ENCODE results near the gene NTN1.
"Not testable (repeated sequence)": the region's sequence is repeated elsewhere in the genome, so short reads cannot be mapped to it uniquely, and the experiment has no call there.

NTN1 gene

DNA sequence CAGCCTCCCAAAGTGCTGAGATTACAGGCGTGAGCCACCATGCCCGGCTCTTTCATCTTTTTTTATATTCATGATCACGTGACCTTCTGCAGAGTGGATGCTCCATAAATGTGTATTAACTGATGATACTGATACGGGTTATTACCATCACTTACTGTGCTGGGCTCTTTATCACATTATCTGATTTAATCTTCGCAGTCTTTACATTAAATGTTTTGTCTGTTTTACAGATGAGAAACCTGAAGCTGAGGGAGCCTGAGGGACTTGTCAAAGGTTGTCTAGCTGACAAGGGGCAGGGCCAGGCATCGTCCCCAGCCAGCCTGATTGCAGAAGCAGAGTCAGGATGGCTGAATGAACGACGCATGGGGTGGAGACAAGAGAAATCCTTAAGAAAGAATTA, 104.4 kb downstream of the NTN1 start:
- no peak for DNase-seq

DNA sequence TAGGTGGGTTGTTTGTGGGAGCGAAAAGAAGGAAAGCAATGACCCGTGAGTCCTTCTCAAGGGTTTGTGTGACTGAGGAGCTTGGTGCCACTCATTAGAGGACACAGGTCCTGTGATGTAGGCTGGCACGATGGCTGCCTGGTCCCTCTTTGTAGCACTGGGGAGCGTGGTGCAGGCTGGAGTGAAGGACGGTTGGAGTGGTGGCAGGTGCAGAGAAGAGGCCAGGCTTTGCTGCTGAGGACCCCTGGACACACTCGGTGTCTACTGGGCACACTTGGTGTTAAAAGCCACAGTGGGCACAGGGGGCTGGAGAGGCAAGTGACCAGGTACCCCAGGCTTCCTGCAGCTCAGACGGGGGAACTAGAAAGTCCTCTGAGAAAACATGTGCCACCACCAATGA, 106.0 kb downstream of the NTN1 start:
- DNase-seq: no peak

DNA sequence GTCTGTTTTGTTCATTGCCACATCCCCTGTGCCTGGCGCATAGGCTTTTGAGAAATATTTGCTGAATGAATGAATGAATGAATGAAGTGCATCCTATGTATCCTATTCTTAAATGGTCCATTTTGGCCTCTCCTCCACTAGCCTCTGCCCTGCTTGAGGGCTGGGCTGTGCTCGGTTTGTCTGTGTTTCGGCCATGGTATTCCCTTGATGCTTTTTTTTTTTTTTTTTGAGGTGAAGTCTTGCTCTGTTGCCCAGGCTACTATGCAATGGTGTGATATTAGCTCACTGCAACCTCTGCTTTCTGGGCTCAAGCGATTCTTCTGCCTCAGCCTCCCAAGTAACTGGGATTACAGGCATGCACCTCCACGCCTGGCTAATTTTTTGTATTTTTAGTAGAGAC, 110.1 kb downstream of the NTN1 start:
- DNase-seq: no peak

DNA sequence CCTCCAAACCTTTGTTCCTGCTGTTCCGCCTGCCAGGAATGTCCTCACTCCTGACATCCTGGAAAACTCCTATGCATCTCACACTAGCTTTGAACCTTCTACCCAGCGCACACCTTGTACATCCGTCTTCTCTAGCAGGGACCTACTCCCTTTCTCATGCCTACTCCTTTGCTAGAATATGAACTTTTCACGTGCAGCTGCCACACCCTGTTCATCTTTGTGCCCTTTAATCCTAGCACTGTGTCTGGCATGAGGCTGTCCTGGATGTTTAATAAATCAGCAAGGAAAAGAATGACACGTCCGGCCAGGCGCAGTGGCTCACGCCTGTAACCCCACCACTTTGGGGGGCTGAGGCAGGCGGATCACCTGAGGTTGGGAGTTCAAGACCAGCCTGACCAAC, 111.0 kb downstream of the NTN1 start:
- DNase-seq: no peak

DNA sequence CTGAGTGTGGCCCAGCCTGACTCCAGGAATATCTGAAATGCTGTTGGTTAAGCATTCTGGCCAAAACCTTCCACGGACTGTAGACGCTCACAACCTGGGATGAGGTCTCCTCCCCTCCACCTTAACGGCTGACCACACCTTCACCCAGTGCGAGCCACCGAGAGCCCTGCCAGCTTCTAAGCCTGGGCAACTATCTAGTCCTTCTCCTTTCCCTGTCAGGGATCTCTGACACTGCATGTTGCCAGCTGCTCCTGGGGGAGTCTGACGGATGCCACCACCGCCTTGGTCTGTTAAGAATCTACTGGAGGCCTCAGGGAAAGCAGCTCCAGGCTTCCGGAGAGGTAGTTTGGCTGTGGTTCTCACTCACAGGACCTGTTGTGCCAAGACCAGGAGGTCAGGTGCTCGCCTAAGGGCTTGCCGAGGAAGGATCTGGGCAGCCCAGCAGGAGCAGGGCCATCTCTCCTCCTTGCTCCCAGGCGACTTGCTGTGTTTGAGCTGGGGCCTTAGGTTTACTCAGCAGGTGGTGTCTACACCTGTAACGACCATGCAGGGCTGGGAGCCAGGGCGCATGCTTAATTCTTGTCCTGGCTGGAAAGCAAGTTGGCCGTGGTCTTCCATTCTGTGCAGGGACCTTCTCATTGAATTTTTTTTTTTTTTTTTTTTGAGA, 111.8 kb downstream of the NTN1 start:
- DNase-seq: no peak

DNA sequence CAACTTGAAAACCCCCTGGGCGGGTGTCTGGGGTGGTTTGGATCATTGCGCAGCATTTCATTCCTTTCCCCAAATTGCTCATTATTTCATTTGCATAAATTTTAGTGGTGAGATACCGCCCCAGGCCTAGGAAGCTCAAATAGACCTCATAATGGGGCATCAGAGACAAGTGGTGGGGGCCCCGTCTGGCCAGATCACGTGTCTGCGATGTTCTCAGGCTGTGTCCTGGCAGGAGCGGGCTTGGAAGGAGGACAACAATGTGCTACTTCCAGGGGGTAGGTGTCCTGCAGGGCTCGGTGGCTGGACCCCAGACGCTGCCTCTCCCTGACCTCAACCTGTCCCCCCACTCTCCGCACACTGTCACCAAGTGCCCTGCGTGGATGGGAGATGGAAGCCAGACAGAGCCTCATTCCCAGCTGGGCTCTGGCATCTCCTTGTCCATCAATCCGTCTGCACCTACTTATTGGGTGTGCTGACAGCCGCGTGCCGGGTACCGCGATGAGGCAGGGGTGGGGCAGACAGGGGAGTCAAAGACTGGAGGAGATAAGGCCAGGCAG, 116.9 kb downstream of the NTN1 start:
- DNase-seq: no peak

DNA sequence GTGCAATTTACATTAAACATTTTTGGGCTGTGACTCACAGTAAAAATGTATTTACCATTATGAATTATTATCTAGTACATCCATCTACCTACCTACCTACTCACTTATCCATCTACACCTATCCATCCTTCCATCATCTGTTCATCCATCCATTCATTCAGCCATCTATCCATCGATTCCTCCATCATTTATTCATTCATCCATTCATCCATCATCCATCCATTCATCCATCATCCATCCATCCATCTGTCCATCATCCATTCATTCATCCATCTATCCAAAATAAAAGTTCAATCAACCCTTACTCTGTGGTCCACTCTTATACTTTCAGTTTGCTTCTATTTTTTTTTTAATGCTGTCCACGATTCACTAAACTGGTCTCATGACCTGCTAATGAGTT, 118.4 kb downstream of the NTN1 start:
- DNase-seq: no peak

DNA sequence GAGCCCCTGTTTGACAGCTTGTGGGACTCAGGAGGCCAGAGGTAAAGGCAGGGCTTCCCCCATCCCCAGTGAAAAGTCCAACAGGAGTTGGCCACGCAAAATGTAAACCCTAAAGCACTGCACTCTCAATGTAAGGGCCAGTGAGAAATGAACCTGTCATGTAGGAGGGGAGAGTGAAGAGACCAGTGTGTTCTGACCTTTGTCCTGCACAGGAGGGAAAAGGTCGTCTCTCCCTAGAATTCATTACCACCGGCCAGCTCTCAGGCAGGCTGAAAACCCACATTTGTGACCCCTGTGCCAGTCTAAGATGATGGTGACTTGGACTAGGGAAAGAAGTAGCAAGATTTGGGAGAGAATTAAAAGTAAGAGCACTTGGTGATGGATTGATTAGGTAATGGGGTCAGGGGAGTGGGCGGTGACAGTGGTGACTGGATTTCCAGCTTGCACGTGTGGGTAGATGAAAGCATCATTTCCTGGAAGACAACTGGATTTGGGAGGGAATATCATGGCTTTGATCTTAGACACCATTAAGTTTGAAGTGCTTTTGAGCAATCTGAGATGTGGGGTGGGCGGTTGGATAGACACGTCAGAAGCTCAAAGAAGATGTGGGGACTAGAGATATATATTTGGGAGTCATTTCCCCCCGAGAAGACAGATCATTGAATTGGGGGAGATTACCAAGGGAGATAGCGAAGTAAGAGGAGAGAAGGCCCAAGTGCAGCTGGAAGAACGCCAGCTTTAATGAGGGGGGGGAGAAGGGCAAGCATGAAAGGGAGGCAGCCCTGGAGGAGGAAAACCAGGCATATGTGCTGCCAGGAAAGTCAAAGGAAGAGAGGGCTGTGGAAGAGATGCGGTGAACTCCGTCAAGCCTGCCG, 119.5 kb downstream of the NTN1 start:
- DNase-seq: no peak

DNA sequence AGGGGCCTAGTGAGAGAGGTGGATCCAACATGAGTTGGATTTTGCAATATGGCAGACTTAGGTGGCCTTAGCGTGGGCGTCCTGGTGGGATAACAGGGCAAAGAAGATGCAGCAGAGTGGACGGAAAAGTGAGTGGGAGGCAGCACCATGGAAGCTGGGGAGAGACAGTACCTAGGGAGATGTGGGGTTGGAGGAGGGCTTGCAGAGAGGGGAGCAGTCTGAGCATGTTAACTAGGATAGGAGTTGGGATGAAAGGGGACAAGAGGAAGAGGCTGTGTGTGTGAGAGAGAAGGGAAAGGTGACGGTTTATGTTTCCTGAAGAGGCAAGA, 120.1 kb downstream of the NTN1 start:
- DNase-seq: no peak

DNA sequence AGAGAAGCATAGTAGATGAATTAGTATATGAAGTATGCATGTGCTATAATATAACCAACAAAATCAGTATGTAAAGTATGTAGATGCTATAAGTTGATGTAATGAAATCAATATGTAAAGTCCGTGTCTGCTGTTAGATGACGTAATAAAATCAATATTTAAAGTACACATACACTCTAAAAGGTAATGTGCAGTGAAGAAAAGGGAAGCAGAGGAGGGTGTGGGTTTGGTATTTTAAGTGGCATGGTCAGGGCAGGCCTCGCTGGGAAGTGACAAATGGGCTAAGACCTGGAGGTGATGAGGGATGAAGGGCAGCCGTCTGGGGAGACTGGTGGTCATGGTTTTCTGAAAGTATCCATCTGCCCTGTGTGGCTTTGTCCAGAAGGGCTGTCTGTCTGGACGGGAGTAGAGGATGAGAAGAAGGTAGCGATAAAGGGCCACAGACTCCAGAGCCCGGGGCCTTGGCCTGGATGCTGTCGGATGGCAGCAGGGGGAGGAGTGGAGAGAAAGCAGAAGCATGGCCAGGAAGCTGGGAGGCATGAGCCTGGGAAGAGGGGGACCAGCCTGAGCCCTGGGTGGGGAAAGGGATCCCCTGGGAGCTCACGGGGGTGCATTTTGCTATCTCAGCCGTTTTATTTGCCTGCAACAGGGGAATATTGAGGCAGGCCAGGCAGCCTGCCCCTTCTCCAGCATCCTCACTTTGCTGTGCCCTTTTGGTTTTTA, 121.6 kb downstream of the NTN1 start:
- DNase-seq: no peak

DNA sequence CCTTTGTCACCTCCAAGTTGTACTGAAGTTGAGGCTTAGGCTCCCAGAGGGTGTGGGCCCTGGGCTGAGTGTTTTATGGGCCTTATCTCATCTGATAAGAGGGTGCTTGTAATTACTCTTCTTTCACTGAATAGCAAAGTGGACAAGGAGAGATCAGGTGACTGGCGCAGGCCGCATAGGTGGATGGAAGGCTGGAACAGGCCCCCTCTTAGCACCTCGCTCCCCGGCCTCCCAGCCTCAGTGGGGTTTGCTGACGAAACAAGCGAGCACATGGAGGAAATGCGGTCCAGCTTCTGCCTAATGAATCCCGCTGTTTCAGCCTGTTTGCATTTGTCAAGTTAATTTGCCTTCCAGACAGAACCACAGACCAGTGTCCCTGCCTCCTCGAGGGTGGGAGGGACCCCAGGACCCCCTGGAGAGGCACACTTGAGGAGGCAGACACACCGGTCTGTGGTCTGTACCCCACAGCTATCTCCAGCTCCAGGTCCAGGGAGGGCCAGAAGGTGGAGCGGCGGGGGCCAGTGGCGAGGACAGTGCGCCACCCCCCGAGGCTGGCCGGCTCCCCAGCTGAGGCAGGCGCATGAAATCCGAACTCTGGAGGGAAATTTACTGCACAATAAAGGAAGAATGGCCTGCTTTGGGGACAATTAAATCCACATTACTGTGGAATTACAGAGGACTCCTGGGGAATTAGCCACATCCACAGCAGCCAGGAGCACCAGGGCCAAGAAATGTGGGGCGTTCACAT, 123.4 kb downstream of the NTN1 start:
- no peak for DNase-seq

DNA sequence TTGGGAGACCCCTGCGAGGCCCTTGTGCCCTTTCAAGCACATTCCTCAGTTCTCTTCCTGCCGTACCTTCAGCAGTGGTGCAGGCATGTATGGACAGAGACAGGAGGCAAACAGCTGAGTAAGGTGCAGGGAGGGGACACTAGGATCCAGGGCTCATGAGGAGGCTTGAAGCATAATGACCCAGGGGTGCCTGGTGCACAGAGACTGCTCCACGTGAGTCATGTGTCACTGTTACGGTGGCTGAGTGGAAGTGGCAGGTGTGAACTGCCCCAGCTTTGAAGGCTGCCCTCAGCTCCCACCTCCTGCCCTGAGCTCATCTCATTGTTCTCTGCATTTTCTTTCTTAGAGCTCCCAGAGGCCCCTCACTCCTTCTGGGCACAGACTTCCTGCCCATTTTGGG, 124.8 kb downstream of the NTN1 start:
- DNase-seq: no peak

DNA sequence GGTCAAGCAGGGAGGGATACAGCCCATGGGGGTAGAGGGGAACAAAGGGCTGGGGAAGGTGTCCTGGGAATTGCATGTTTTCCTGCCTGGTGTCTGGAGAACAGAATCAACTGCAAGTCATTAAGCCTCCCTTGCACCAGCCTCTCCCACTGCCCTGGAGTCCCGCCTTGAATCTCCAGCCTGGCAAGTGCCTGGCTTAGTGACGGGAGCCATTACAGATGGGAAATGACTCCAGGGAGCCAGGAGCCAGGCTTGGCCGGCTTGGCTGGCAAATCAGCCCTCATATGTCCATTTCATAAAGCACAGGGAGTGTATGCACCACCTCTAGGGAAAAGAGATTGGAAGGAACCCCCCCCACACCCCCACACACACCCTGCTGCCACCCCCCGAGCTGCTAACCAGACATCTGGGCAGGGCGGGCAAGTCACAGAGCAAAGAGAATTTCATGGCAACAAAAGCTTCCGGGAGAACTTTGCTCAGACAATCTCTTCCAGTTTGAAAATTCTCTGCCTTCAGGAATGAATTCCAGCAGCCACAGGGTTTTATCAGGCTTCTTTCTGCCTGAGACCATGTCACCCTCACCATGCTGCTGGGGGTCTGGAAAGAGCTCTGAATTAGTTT, 127.7 kb downstream of the NTN1 start:
- DNase-seq: no peak

DNA sequence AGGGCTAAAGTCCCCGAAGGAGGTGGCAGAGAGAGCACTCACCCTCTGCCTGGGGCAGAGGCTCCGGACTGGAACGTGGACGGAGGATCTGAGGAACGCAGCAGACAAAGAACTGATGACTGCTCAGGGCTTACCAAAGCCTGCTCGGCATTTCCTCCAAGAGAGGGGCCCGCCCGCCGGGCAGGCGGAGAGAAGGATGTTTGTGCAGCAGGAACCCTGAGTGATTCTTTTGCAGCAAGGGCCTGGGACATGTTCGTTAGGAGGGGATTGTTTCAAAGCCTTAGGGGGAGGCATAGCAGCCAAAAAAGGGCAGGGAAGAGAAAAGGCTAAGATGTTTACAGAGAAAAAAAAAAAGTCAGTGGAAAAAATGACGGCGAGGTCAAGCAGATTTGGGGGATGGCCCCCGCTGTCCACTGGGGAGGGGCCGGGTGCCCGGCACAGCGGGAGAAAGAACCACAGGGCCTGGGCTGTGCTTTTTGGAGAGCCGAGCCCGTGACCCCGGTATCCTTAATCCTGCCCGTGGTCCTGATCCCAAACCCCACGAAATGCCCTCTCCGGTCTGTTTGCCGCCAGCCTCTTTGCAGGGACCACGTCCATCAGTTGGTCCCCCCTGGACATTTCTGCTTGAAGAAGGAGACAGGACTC, 129.3 kb downstream of the NTN1 start:
- DNase-seq: no peak

DNA sequence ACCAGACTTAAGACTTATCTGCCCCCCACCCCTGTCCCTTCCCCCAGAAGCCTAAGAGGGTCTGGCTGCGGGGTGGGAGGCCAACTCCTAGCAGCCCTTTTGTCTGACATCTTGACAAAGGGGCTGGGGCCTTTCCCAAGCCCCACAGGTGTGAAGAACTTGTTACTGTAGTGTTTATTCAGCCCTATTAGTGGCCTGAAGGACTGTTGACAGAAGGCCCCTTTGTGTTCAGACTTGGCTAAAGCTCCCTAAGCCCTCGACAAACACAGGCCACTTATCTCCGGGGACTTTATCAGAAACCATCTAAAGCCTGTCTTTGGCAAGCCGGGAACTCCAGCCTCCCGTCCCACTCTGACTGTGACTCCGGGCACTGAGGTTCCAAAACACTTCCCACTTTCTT, 129.8 kb downstream of the NTN1 start:
- no peak for DNase-seq

DNA sequence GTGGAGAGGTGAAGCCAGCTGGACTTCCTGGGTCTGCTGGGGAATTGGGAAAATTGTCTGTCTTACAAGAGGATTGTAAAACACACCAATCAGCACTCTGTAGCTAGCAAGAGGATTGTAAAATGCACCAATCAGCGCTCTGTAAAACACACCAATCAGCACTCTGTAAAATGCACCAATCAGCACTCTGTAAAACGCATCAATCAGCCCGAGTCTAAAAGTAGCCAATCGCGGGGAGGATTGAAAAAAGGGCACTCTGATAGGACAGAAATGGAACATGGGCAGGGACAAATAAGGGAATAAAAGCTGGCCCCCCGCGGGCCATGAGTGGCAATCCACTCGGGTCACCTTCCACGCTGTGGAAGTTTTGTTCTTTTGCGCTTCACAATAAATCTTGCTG, 130.4 kb downstream of the NTN1 start:
- not testable (repeated sequence) for DNase-seq

DNA sequence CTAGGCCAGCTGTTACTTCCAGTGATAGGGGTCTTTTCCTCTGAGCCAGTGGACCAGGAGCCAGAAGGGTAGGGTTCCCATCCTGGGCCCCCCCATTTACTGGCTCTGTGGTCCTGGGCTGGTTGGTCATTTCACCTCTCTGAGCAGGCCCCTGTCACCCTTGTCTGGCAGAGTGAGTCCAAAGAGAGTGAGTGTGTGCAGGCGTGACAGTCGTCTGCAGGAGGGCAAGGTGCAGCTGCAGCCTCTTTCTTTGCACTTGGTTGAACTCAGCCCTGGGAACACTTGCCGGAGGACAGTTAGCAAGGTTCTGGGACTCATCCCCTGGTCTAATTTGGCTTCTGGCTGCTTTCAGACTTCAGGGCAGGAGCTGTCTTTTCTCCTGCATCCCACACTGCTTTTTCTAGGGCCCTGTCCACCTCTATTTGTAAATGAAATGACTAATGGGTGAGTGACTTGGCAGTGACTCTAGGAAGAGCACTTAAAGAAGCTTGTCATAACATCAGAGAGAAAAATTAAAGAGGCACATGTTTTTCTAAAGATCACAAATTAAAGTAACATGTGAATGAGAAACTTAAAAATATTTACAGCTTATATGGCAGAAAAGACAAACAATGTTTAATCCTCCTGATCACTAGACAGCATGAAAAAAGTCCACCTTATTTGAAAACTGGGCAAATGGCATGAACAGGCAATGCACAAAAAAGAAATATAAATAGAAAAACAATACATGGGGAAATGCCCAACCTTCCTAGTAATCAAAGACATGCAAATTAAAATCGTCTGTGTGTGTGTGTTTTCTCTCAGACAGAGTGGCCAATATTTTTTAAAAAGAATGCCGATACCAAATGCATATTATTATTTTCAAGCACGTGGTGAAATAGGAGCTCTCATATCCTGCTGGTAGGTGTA, 137.5 kb downstream of the NTN1 start:
- no peak for DNase-seq

DNA sequence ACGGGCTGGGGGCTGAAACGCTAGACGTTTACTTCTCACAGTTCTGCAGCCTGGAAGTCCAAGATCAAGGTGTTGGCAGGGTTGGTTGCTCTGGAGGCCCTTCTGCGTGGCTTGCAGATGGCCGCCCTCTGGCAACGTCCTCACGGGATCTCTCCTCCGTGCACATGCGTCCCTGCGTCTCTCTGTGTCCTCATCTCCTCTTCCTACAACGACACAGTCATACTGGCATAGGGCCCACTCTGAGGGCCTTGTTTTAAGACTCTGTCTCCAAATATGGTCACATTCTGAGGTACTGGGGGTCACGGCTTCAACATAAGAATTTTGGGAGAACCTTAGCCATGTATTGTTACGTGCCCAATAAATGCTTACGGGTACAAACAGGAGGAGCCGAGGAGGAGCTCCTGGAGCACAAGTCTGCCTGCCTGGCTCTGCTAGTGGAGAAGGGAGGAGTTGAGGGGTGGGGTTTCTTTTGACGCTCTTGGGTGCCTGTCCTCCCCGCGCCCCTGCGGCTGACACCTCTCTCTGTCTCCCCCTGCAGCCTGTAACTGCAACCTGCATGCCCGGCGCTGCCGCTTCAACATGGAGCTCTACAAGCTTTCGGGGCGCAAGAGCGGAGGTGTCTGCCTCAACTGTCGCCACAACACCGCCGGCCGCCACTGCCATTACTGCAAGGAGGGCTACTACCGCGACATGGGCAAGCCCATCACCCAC, 141.1 kb downstream of the NTN1 start:
- no peak for DNase-seq

DNA sequence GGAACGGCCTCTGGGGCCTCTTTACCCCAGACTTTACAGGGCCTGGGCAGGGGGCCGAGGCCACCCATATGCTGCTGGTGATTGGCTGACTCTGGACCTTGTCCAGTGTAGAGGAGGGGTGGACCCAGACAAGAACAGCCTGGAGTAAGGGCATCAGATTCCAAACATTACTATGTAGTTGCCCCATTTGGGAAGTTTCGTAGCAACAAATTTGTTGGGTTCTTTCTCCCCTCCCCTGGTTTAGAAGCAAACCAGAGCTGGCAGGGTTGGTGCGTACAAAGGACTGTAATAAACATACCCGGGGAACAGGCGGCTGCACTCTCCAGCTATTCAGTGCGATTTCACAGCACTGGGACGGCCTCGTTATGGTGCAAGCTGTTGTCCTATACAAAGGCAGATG, 145.5 kb downstream of the NTN1 start:
- DNase-seq: no peak

DNA sequence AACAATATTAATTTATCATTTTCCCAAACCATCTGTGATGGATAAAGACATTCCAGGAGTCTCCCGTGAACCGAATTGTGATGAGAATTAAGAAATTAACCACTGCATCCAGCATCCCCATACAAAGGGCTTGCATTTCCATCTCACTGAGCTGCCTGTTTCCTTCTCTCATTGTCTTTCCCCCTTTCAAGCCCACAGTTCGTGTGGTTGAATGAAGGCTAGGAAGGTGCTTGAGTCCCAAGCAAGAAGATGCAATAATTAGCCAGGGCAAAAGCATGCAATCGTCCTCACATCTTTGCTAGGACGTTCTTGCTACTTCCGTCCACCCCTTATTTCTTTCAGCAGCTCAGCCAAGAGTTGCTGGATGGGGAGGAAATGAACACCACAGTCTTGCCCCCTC, 146.1 kb downstream of the NTN1 start:
- DNase-seq: no peak

Measured in activated effector memory CD4-positive, alpha-beta T cell treated with anti-CD3 and anti-CD28 coated beads, Interleukin-2, amount 50 U/mL, for 16 hours (primary cell).